GM10847 (cell line): ENCODE measurements around the gene LLGL1.

Experiments used
- POLR2A ChIP-seq: IDR thresholded peaks from 2 replicates; pipeline ENCODE4 v1.6.1; 2011; ENCODE audit not compliant: insufficient read length; ENCODE audit errors: extremely low read depth

The LLGL1 gene

GRCh38 chr17:18253187-18253884 lies 27.9 kb downstream of the LLGL1 start:
- no peak for TF ChIP-seq POLR2A

GRCh38 chr17:18253947-18254821 lies 28.7 kb downstream of the LLGL1 start:
- no peak for TF ChIP-seq POLR2A

- no peak for TF ChIP-seq POLR2A
Observed at GRCh38 chr17:18254888-18255649, 29.6 kb downstream of the LLGL1 start.

GRCh38 chr17:18256351-18256750 lies 30.9 kb downstream of the LLGL1 start:
- no peak for TF ChIP-seq POLR2A

- no peak for TF ChIP-seq POLR2A
Observed at GRCh38 chr17:18256776-18257175, 31.3 kb downstream of the LLGL1 start.

GRCh38 chr17:18257268-18257981 lies 32.0 kb downstream of the LLGL1 start:
- TF ChIP-seq POLR2A, result no peak

GRCh38 chr17:18257982-18258355 lies 32.5 kb downstream of the LLGL1 start:
- TF ChIP-seq POLR2A, result peak; percentile 17

GRCh38 chr17:18258356-18259038 lies 33.1 kb downstream of the LLGL1 start, which contains the start of gene FLII:
Gene FLII, minus strand, starts transcription at chr17:18258738. Its CDS starts 48 bp downstream, at chr17:18258690.
- TF ChIP-seq POLR2A, result peak; percentile 33

- TF ChIP-seq POLR2A, result no peak
Observed at GRCh38 chr17:18259621-18260331, 34.3 kb downstream of the LLGL1 start.

- TF ChIP-seq POLR2A, result peak; percentile 21
Observed at GRCh38 chr17:18260332-18261145, 35.1 kb downstream of the LLGL1 start, which contains the start of gene MIEF2. Gene MIEF2, plus strand, starts transcription at chr17:18260662. Its CDS starts 2,059 bp downstream, at chr17:18262721.

- no peak for TF ChIP-seq POLR2A
Observed at GRCh38 chr17:18261146-18261515, 35.7 kb downstream of the LLGL1 start.

- no peak for TF ChIP-seq POLR2A
Observed at GRCh38 chr17:18261659-18262058, 36.2 kb downstream of the LLGL1 start.

GRCh38 chr17:18262111-18262510 lies 36.7 kb downstream of the LLGL1 start:
- no peak for TF ChIP-seq POLR2A
